ENCODE measurements around the gene ARID1B.

The ARID1B gene

GRCh38 chr6:156790711-156791319 lies 13.6 kb downstream of the ARID1B start:
- no peak overlapping the region for H3K4me3 ChIP-seq (ENCODE audit: insufficient read depth, low read length, poor library complexity, severe bottlenecking)

DNA sequence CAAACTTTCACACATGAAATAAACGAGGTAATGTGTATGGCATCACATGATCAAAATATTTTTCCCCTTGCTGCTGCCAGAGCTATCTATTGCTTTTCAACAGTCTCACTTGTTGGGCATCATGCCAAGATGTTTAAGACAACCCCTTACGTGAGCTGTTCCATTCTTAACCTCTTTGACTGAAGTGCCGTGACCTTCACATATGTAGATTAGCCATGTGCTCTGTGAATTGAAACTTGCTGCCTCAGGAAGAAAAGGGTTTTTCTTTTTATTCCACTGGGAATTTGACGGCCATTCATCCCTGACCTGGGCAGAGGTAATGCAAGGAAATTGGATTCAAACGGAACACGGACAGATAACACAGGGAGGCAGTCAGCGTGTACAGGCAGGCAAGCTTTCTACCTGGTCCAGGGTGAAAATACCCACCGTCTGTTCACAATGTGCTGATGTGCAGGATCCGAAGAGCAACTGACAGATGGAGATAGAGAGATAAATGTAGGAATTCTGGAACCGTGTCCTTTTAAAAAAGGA lies 14.2 kb downstream of the ARID1B start:
- no peak overlapping the region for H3K9ac ChIP-seq (ENCODE audit: low read length)

More at GRCh38 chr6:156790711-156791319, 13.6 kb downstream of the ARID1B start:
- Histone ChIP-seq H3K4me2 (ENCODE audit: low read depth, low read length, poor library complexity, severe bottlenecking) (peak overlapping the region; percentile 37), H3K9me3 (ENCODE audit: insufficient read depth, low read length) (no peaks in the 10 kb centered on the region), H4K20me1 (ENCODE audit: low read depth, low read length) (peaks cover 50% of the 10 kb centered on the region), H3K9ac (ENCODE audit: low read length) (no peak overlapping the region), H3K27ac (ENCODE audit: low read depth, low read length) (no peak overlapping the region), H3K36me3 (ENCODE audit: low read length) (peaks cover 8% of the 10 kb centered on the region; the same call in 1 of the 2 replicates), H2AFZ (ENCODE audit: low read depth, low read length, severe bottlenecking) (no peak overlapping the region), H3K27me3 (ENCODE audit: low read length) (no peaks in the 10 kb centered on the region), H3F3A (ENCODE audit: insufficient read depth) (0 out of 2 replicates have a peak, but pooled peaks cover 4% of the 10 kb centered on the region), H3K79me2 (ENCODE audit: insufficient read depth, low read length) (peaks cover 100% of the 10 kb centered on the region), H3K9me2 (replicated peaks; ENCODE audit: insufficient read depth, low read length) (no peaks in the 10 kb centered on the region)
- TF ChIP-seq CTCF (IDR thresholded peaks at IDR 0.05; ENCODE audit: insufficient read depth, low read length, poor library complexity, severe bottlenecking) (no peak), EZH2phosphoT487 (conservative IDR thresholded peaks at IDR 0.05; ENCODE audit: low read length) (no peak)

GRCh38 chr6:156793200-156793599 lies 16.0 kb downstream of the ARID1B start:
- Histone ChIP-seq H3K9ac (ENCODE audit: low read length) (no peak overlapping the region), H3K36me3 (ENCODE audit: low read length) (no peaks in the 10 kb centered on the region), H2AFZ (ENCODE audit: low read depth, low read length, severe bottlenecking) (no peak overlapping the region), H3K9me3 (ENCODE audit: insufficient read depth, low read length) (no peaks in the 10 kb centered on the region), H3K27me3 (ENCODE audit: low read length) (no peaks in the 10 kb centered on the region), H3K79me2 (ENCODE audit: insufficient read depth, low read length) (peaks cover 98% of the 10 kb centered on the region), H4K20me1 (ENCODE audit: low read depth, low read length) (peaks cover 32% of the 10 kb centered on the region), H3K27ac (ENCODE audit: low read depth, low read length) (no peak overlapping the region), H3K4me2 (ENCODE audit: low read depth, low read length, poor library complexity, severe bottlenecking) (no peak overlapping the region), H3K4me3 (ENCODE audit: insufficient read depth, low read length, poor library complexity, severe bottlenecking) (no peak overlapping the region), H3F3A (ENCODE audit: insufficient read depth) (no peaks in the 10 kb centered on the region), H3K9me2 (replicated peaks; ENCODE audit: insufficient read depth, low read length) (no peaks in the 10 kb centered on the region)
- TF ChIP-seq CTCF (IDR thresholded peaks at IDR 0.05; ENCODE audit: insufficient read depth, low read length, poor library complexity, severe bottlenecking) (no peak), EZH2phosphoT487 (conservative IDR thresholded peaks at IDR 0.05; ENCODE audit: low read length) (no peak)

More for the DNA sequence above, 14.2 kb downstream of the ARID1B start:
- H2AFZ ChIP-seq (ENCODE audit: low read depth, low read length, severe bottlenecking) = no peak overlapping the region
- no peaks in the 10 kb centered on the region for H3K9me3 ChIP-seq (ENCODE audit: insufficient read depth, low read length)
- 0 out of 2 replicates have a peak, but pooled peaks cover 6% of the 10 kb centered on the region for H3K36me3 ChIP-seq (ENCODE audit: low read length)
- no peak for TF ChIP-seq EZH2phosphoT487 (conservative IDR thresholded peaks at IDR 0.05; ENCODE audit: low read length)
- H3F3A ChIP-seq (ENCODE audit: insufficient read depth) = 0 out of 2 replicates have a peak, but pooled peaks cover 4% of the 10 kb centered on the region
- peaks cover 50% of the 10 kb centered on the region for H4K20me1 ChIP-seq (ENCODE audit: low read depth, low read length)
- no peaks in the 10 kb centered on the region for H3K9me2 ChIP-seq (replicated peaks; ENCODE audit: insufficient read depth, low read length)
- H3K27ac ChIP-seq (ENCODE audit: low read depth, low read length) = no peak overlapping the region
- peaks cover 100% of the 10 kb centered on the region for H3K79me2 ChIP-seq (ENCODE audit: insufficient read depth, low read length)
- peak overlapping the region; percentile 37 for H3K4me2 ChIP-seq (ENCODE audit: low read depth, low read length, poor library complexity, severe bottlenecking)
- H3K27me3 ChIP-seq (ENCODE audit: low read length) = no peaks in the 10 kb centered on the region
- no peak overlapping the region for H3K4me3 ChIP-seq (ENCODE audit: insufficient read depth, low read length, poor library complexity, severe bottlenecking)
